Jurkat, Clone E6-1 (cell line): ENCODE measurements around the gene WHRN.

Source experiments
- DNase-seq: peaks from one replicate; pipeline ENCODE4 v3.0.0-alpha.2; 2011; ENCODE audit warnings: low read depth, low spot score
- H3K4me3 ChIP-seq: 2 replicates; pipeline ENCODE4 v1.5.1; 2011; ENCODE audit warnings: mild to moderate bottlenecking, low read length, control low read depth, moderate library complexity

Gene WHRN

GRCh38 chr9:114460513-114461199, 44.6 kb downstream of the WHRN start:
- H3K4me3 ChIP-seq: no peak overlapping the region
- no peak for DNase-seq

- DNase-seq: no peak
- no peak overlapping the region for H3K4me3 ChIP-seq
Measured at GRCh38 chr9:114459464-114459863, 45.8 kb downstream of the WHRN start.

- H3K4me3 ChIP-seq: no peak overlapping the region
- no peak for DNase-seq
Measured at GRCh38 chr9:114456929-114457328, 48.3 kb downstream of the WHRN start.

GRCh38 chr9:114454652-114455051, 50.6 kb downstream of the WHRN start:
- DNase-seq: no peak
- no peak overlapping the region for H3K4me3 ChIP-seq

- DNase-seq: peak; percentile 29
- H3K4me3 ChIP-seq: no peak overlapping the region
Measured at GRCh38 chr9:114452219-114453165, 52.8 kb downstream of the WHRN start.

- DNase-seq: no peak
- no peak overlapping the region for H3K4me3 ChIP-seq
Measured at GRCh38 chr9:114451707-114452031, 53.6 kb downstream of the WHRN start.

GRCh38 chr9:114450833-114451706, 54.2 kb downstream of the WHRN start:
- no peak overlapping the region for H3K4me3 ChIP-seq
- no peak for DNase-seq

- no peak overlapping the region for H3K4me3 ChIP-seq
- DNase-seq: no peak
Measured at GRCh38 chr9:114450181-114450580, 55.1 kb downstream of the WHRN start.

- no peak for DNase-seq
- H3K4me3 ChIP-seq: no peak overlapping the region
Measured at GRCh38 chr9:114449236-114449635, 56.0 kb downstream of the WHRN start.

- DNase-seq: no peak
- H3K4me3 ChIP-seq: no peak overlapping the region
Measured at GRCh38 chr9:114448706-114449105, 56.6 kb downstream of the WHRN start.

- no peak for DNase-seq
- H3K4me3 ChIP-seq: no peak overlapping the region
Measured at GRCh38 chr9:114446672-114447450, 58.4 kb downstream of the WHRN start.

- no peak overlapping the region for H3K4me3 ChIP-seq
- no peak for DNase-seq
Measured at GRCh38 chr9:114446036-114446435, 59.2 kb downstream of the WHRN start.

GRCh38 chr9:114445616-114446015, 59.7 kb downstream of the WHRN start:
- no peak for DNase-seq

GRCh38 chr9:114442022-114442421, 63.3 kb downstream of the WHRN start:
- H3K4me3 ChIP-seq: no peak overlapping the region
- no peak for DNase-seq

More at GRCh38 chr9:114445616-114446015, 59.7 kb downstream of the WHRN start:
- no peak overlapping the region for H3K4me3 ChIP-seq

- H3K4me3 ChIP-seq: no peak overlapping the region
- DNase-seq: no peak
Measured at GRCh38 chr9:114437401-114437893, 67.8 kb downstream of the WHRN start.

- H3K4me3 ChIP-seq: no peak overlapping the region
- DNase-seq: no peak
Measured at GRCh38 chr9:114434878-114435311, 70.4 kb downstream of the WHRN start.

GRCh38 chr9:114433720-114434255, 71.5 kb downstream of the WHRN start:
- DNase-seq: peak; percentile 26
- no peak overlapping the region for H3K4me3 ChIP-seq

- no peak overlapping the region for H3K4me3 ChIP-seq
- no peak for DNase-seq
Measured at GRCh38 chr9:114433086-114433485, 72.2 kb downstream of the WHRN start.
